ENCODE data around the gene KCNQ1.

GRCh38 chr11:2653930-2654739 is 209.3 kb downstream of the KCNQ1 start:
- TF ChIP-seq FOSL2 (IDR thresholded peaks at IDR 0.05; ENCODE audit: borderline replicate concordance, low read depth) (no peak), CTCF (IDR thresholded peaks at IDR 0.05) (no peak), IRF3 (IDR thresholded peaks at IDR 0.05; ENCODE audit: low read depth, low read length) (no peak), ZBTB33 (IDR thresholded peaks at IDR 0.05; ENCODE audit: borderline replicate concordance, low read depth) (no peak), POLR2AphosphoS5 (IDR thresholded peaks at IDR 0.05; ENCODE audit: low read depth, low read length) (no peak), GABPA (IDR thresholded peaks at IDR 0.05; ENCODE audit: low read depth) (no peak), EP300 (IDR thresholded peaks at IDR 0.05; ENCODE audit: borderline replicate concordance in 1 of 2, low read depth in 1 of 2, low read length in 1 of 2) (no peak), MAX (IDR thresholded peaks at IDR 0.05; ENCODE audit: low read depth) (no peak), FOXJ3 (CRISPR knock-in tag; IDR thresholded peaks at IDR 0.05) (no peak), PBX3 (IDR thresholded peaks at IDR 0.05) (no peak), RXRA (IDR thresholded peaks at IDR 0.05; ENCODE audit: borderline replicate concordance, low read depth) (no peak), TEAD4 (IDR thresholded peaks at IDR 0.05; ENCODE audit: borderline replicate concordance, insufficient read depth) (no peak)

Measured in SK-N-SH (cell line).